HEK293T (cell line): ENCODE results near the gene C3orf85.

ENCODE experiments used
- CTBP1 ChIP-seq: fragments of 450-650 bp; IDR thresholded peaks from 2 replicates; pipeline ENCODE4 v1.6.1; 2016; ENCODE audit warnings: borderline replicate concordance
- FOXA1 ChIP-seq: fragments of 450-650 bp; IDR thresholded peaks from 2 replicates; pipeline ENCODE4 v1.6.1; 2016; ENCODE audit warnings: mild to moderate bottlenecking
- HDGF ChIP-seq: fragments of 450-650 bp; IDR thresholded peaks from 2 replicates; pipeline ENCODE4 v1.6.1; 2017; ENCODE audit warnings: antibody characterized with exemption, borderline replicate concordance
- L3MBTL2 ChIP-seq: fragments of 450-650 bp; conservative IDR thresholded peaks from 2 replicates; pipeline ENCODE4 v1.6.1; 2016; ENCODE audit warnings: mild to moderate bottlenecking
- LEF1 ChIP-seq: fragments of 450-650 bp; IDR thresholded peaks from 2 replicates; pipeline ENCODE4 v1.6.1; 2017; ENCODE audit warnings: mild to moderate bottlenecking, borderline replicate concordance
- SP1 ChIP-seq: fragments of 450-650 bp; IDR thresholded peaks from 2 replicates; pipeline ENCODE4 v1.6.1; 2017
- SUZ12 ChIP-seq: fragments of 450-650 bp; IDR thresholded peaks from 2 replicates; pipeline ENCODE4 v1.6.1; 2016; ENCODE audit warnings: mild to moderate bottlenecking
- ZNF384 ChIP-seq: fragments of 450-650 bp; IDR thresholded peaks from 2 replicates; pipeline ENCODE4 v1.6.1; 2016

DNA sequence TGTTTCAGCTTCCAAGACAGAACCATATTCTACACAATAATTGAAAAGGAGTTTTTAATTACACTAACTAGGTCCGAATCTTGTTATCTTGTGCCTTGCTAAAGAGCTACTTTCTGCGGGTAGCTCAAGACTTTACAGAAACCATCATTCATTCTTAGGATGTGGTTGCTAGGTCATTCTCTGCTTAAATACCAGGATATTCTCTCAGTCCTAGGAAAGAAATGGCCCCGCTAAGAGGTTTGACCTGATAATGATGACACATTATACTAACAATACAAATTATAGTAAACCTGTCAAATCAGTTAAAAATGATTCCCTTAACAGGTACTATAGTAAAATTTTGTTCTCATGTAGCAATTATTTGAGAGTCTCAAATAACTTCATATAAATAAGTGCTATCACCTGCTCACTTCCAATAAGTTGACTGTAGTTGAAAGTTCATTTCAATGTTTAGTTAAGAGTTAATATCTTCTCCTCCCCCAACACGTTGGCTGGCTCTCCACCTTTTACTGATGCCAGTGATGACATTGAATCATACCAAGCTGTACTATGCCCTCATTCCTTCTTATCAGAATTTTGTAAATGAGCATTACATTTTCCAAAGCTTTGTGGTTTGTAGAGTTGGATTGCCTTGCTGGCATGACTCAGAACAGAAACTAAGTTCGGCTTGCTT is 3.6 kb upstream of the C3orf85 start:
- TF ChIP-seq SUZ12 (no peak), CTBP1 (no peak), ZNF384 (no peak), HDGF (no peak), LEF1 (no peak), SP1 (no peak), L3MBTL2 (no peak), FOXA1 (no peak)
